ENCODE data around the gene ADD3. TPM values are rescaled to one million over a fixed set of nuclear protein-coding genes. Genes with fewer than 3 reads are reported as not detected.
A peak's percentile ranks its signal among the peaks of the same experiment; 100 is the strongest.

ADD3 gene
- total RNA-seq, 3 donors from 2014 or later: 109 to 165 (median 141) TPM

DNA sequence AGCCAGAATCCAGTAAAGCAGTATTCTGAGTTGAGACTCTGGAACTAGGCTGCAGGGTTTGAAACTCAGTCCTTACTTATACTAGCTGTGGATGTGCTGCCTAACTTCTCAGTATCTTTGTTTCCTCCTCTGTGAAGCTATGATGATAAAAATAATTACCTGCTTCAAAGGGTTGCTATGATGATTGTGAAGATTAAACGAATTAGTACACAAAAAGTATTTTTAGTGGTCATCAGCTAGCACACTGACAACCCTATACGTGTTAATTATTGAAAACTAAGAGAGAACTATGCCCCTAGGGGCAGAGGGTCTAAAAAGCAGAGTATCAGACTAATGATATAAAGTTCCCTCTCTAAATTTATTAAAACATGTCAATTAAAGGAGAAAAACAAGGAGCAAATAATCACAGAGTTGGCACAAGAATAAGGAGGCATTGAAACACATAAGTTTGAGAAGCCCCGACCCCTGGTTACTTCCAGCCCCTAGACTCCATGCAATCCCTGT, 34.4 kb upstream of the ADD3 start:
- H3K36me3 ChIP-seq (ENCODE audit: low read depth): no peaks in the 10 kb centered on the region
- H3K4me3 ChIP-seq: no peak overlapping the region
- ATAC-seq (no peak), DNase-seq (no peak)
- intact Hi-C loops (cut with DNase I, micrococcal nuclease): no loop called here
- TF ChIP-seq, protein P1, sequence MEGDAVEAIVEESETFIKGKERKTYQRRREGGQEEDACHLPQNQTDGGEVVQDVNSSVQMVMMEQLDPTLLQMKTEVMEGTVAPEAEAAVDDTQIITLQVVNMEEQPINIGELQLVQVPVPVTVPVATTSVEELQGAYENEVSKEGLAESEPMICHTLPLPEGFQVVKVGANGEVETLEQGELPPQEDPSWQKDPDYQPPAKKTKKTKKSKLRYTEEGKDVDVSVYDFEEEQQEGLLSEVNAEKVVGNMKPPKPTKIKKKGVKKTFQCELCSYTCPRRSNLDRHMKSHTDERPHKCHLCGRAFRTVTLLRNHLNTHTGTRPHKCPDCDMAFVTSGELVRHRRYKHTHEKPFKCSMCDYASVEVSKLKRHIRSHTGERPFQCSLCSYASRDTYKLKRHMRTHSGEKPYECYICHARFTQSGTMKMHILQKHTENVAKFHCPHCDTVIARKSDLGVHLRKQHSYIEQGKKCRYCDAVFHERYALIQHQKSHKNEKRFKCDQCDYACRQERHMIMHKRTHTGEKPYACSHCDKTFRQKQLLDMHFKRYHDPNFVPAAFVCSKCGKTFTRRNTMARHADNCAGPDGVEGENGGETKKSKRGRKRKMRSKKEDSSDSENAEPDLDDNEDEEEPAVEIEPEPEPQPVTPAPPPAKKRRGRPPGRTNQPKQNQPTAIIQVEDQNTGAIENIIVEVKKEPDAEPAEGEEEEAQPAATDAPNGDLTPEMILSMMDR (IDR thresholded peaks at IDR 0.05): no peak
- no peaks in the 10 kb centered on the region for H3K9me3 ChIP-seq
- H3K4me1 ChIP-seq (ENCODE audit: low read depth): peaks cover 39% of the 10 kb centered on the region

DNA sequence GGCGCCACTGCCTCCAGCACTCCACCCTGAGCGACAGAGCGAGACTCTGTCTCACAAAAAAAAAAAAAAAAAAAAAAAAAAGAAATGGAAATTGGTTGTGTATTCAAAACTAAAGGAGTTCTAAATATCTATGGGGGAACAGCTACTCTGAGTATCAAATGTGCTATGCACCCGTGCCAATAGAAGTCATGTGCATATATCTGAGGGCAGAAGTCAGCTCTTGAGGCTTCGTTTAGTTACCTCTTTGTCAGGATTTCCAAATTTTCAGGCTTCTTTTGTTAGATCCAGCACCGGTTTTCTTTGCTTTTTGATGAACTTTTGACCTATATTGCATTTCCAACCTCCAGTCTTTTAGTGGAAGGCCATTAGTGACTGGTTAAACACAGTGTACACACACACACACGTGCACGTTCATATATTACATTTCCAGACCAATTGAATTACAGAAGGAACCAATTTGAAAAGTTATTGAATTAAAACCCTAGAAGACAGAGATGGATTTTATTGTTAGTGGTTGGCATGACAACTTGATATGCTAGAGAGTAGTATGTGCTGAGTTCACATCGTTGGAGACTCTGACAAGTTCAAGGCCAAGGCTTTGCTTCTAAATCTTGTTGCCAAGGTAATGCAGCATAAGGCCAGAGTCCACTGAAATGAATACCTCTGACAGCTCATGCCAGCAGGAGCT, 33.1 kb upstream of the ADD3 start:
- peaks cover 32% of the 10 kb centered on the region for H3K4me1 ChIP-seq (ENCODE audit: low read depth)
- H3K36me3 ChIP-seq (ENCODE audit: low read depth): no peaks in the 10 kb centered on the region
- no peak overlapping the region for H3K4me3 ChIP-seq
- TF ChIP-seq, protein P1 (IDR thresholded peaks at IDR 0.05): no peak
- H3K9me3 ChIP-seq: no peaks in the 10 kb centered on the region
- intact Hi-C loops (cut with DNase I, micrococcal nuclease): no loop called here
- DNase-seq: peak in 1 of 3 donors; percentile 59
- peak; percentile 87 for ATAC-seq

DNA sequence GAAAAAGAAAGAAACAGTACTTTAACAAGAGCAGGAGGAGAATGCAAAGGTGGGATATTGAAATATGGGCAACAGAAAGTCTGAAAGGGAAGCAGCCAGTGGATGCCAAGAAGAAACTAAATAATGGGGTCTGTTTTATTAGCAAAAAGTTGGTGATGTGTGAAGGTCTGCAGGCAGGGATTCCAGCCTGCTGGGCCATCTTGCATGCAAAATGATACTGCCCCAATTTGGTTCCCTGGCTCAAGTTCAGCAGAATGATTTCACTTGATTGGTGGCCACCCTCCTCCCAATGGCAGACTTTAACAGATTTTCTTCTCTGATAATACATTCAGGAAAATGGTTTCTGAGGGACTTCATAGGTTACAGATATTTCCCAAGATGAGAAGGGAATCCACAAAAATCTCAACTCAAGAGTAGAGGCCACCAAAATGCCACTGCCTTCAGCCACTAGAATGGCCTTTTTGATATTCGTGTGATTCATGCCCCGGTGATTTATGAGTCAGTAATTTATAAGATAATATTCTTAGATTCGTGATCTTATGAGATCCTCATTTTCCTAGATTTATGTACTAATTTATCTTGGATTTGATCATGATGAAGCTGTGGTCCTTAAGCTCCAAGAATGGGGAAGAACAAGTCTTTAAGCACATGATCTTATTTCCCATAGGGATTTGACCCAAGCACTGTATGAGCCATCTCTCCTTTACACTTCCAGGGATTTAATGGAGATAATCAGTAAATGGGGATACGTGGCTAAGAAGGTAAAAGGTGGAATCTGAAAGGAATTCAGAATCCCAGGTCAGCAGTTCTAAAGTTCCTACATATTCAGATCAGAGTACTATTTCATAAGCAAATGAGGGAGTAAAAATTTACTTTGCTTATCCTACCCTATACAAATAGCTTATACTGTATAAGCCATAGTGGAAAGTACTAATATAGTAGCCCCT, 32.3 kb upstream of the ADD3 start:
- intact Hi-C loops (cut with DNase I, micrococcal nuclease): no loop called here
- DNase-seq (no peak), ATAC-seq (no peak)
- Histone ChIP-seq H3K36me3 (ENCODE audit: low read depth) (no peaks in the 10 kb centered on the region), H3K4me1 (ENCODE audit: low read depth) (peaks cover 32% of the 10 kb centered on the region), H3K9me3 (no peaks in the 10 kb centered on the region), H3K4me3 (no peak overlapping the region)
- TF ChIP-seq, protein P1 (IDR thresholded peaks at IDR 0.05): no peak

DNA sequence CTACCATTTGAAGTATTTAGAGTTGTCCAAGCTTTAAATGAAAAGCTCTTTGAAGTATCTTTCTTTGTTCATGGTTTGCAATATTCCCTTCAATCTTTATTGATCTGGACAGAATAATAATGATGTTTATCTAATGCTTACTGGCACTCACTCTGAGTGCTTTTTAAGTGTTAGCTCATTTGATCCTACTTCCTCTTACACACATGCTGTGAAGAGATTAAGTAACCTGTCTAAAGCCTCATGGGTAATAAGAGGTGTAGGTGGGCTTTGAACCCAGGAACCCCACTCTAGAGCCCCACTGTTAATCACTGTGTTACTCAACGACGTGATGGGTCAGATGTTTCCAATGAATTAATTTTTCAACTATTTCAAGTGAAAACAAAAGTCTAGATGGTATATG, 31.1 kb upstream of the ADD3 start:
- Histone ChIP-seq H3K4me3 (no peak overlapping the region), H3K4me1 (ENCODE audit: low read depth) (peaks cover 36% of the 10 kb centered on the region), H3K36me3 (ENCODE audit: low read depth) (no peaks in the 10 kb centered on the region), H3K9me3 (no peaks in the 10 kb centered on the region)
- TF ChIP-seq, protein P1 (IDR thresholded peaks at IDR 0.05): no peak
- peak; percentile 15 for ATAC-seq
- DNase-seq: no peak
- intact Hi-C loops (cut with DNase I, micrococcal nuclease): no loop called here

DNA sequence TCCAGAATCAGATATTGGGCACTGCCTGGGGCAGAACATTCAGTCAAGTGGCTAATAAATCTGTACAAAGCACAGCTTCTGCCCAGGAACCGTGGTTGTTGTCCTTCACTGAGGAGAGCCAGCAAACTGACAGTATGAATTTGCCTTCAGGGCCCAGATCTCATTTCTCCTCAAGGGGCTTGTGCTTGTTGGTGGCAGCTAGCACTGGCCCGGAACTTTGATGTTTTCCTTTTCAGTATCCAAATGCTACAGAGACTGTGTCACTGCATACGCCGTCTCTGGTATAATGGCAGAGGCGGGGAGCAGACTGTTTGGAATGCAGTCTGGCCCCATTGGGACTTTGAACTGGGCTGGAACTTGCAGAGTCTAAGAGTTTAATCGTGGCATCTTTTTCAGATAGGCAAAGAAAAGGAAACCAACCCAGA, 30.4 kb upstream of the ADD3 start:
- H3K36me3 ChIP-seq (ENCODE audit: low read depth): no peaks in the 10 kb centered on the region
- peak; percentile 92 for ATAC-seq
- TF ChIP-seq, protein P1 (IDR thresholded peaks at IDR 0.05): no peak
- no peak overlapping the region for H3K4me3 ChIP-seq
- peak; percentile 58 to 87 (median 71) for DNase-seq
- intact Hi-C loops (cut with DNase I, micrococcal nuclease): no loop called here
- H3K9me3 ChIP-seq: no peaks in the 10 kb centered on the region
- peaks cover 36% of the 10 kb centered on the region for H3K4me1 ChIP-seq (ENCODE audit: low read depth)
